GM18526 (cell line): ENCODE measurements around the gene PYDC1.

ENCODE experiments used
- POLR2A ChIP-seq: IDR thresholded peaks from 3 replicates; pipeline ENCODE4 v1.6.1; 2011; ENCODE audit not compliant: insufficient read length; ENCODE audit errors: extremely low read depth

PYDC1 gene

GRCh38 chr16:31204871-31205666 is 11.9 kb downstream of the PYDC1 start:
- TF ChIP-seq POLR2A, result no peak

- TF ChIP-seq POLR2A, result peak; percentile 48
Observed at GRCh38 chr16:31202414-31203375, 14.2 kb downstream of the PYDC1 start, which contains the start of gene PYCARD. Gene PYCARD, minus strand, starts transcription at chr16:31202760. Its CDS starts 70 bp downstream, at chr16:31202690.

- no peak for TF ChIP-seq POLR2A
Observed at GRCh38 chr16:31201582-31202413, 15.1 kb downstream of the PYDC1 start.

- no peak for TF ChIP-seq POLR2A
Observed at GRCh38 chr16:31200821-31201568, 15.9 kb downstream of the PYDC1 start.

- TF ChIP-seq POLR2A, result no peak
Observed at GRCh38 chr16:31199430-31200041, 17.4 kb downstream of the PYDC1 start.

- peak; percentile 32 for TF ChIP-seq POLR2A
Observed at GRCh38 chr16:31198207-31198882, 18.6 kb downstream of the PYDC1 start.

- no peak for TF ChIP-seq POLR2A
Observed at GRCh38 chr16:31196324-31197088, 20.4 kb downstream of the PYDC1 start.

GRCh38 chr16:31194898-31195297 is 22.0 kb downstream of the PYDC1 start:
- no peak for TF ChIP-seq POLR2A

GRCh38 chr16:31193874-31194273 is 23.1 kb downstream of the PYDC1 start:
- no peak for TF ChIP-seq POLR2A

GRCh38 chr16:31192856-31193642 is 23.9 kb downstream of the PYDC1 start:
- no peak for TF ChIP-seq POLR2A

- no peak for TF ChIP-seq POLR2A
Observed at GRCh38 chr16:31191697-31192428, 25.1 kb downstream of the PYDC1 start.
